H9 (cell line): Measurements from ENCODE around the gene PLD1. TPM values are rescaled to one million over a fixed set of nuclear protein-coding genes. Genes with fewer than 3 reads are reported as not detected.

Experiments used
- DNase-seq: peaks from one replicate; pipeline ENCODE4 v3.0.0-alpha.2; 2017
- H2AFZ ChIP-seq: one replicate; pipeline ENCODE4 v1.6.1; 2013; ENCODE audit warnings: mild to moderate bottlenecking, low read length, control low read depth, moderate library complexity
- H2AK5ac ChIP-seq: 2 replicates; pipeline ENCODE4 v1.6.1; 2013; ENCODE audit warnings: low read length, control low read depth, mixed read lengths; ENCODE audit not compliant: insufficient read length
- H2BK120ac ChIP-seq: one replicate; pipeline ENCODE4 v1.6.1; 2013; ENCODE audit warnings: low read depth, mild to moderate bottlenecking, low read length, control low read depth, inconsistent platforms; ENCODE audit not compliant: poor library complexity, severe bottlenecking
- H2BK12ac ChIP-seq: 2 replicates; pipeline ENCODE4 v1.6.1; 2013; ENCODE audit warnings: low read length, control low read depth, mixed read lengths, low read depth; ENCODE audit not compliant: insufficient read length
- H2BK15ac ChIP-seq: 2 replicates; pipeline ENCODE4 v1.6.1; 2013; ENCODE audit warnings: low read depth, low read length, control low read depth
- H2BK20ac ChIP-seq: one replicate; pipeline ENCODE4 v1.6.1; 2013; ENCODE audit warnings: low read depth, mild to moderate bottlenecking, low read length, control low read depth, inconsistent platforms; ENCODE audit not compliant: poor library complexity, severe bottlenecking
- H2BK5ac ChIP-seq: 2 replicates; pipeline ENCODE4 v1.6.1; 2013; ENCODE audit warnings: low read length, control low read depth, mixed read lengths; ENCODE audit not compliant: insufficient read length
- H3K14ac ChIP-seq: 2 replicates; pipeline ENCODE4 v1.6.1; 2013; ENCODE audit warnings: low read length, control low read depth; ENCODE audit not compliant: insufficient read depth
- H3K18ac ChIP-seq: 2 replicates; pipeline ENCODE4 v1.6.1; 2013; ENCODE audit warnings: low read depth, mild to moderate bottlenecking, mixed read lengths, low read length, control low read depth; ENCODE audit not compliant: insufficient read length
- H3K23ac ChIP-seq: 2 replicates; pipeline ENCODE4 v1.6.1; 2013; ENCODE audit warnings: low read length, control low read depth, mixed read lengths, low read depth; ENCODE audit not compliant: insufficient read length
- H3K23me2 ChIP-seq: 2 replicates; pipeline ENCODE4 v1.6.1; 2013; ENCODE audit warnings: low read depth, mild to moderate bottlenecking, mixed read lengths, low read length, control low read depth; ENCODE audit not compliant: insufficient read length, poor library complexity, severe bottlenecking
- H3K27ac ChIP-seq: 2 replicates; pipeline ENCODE4 v1.5.1; 2013; ENCODE audit warnings: low read length, control low read depth, mixed read lengths, low read depth; ENCODE audit not compliant: insufficient read length
- H3K27me3 ChIP-seq: 2 replicates; pipeline ENCODE4 v1.6.1; 2013; ENCODE audit warnings: low read length, control low read depth, inconsistent platforms; ENCODE audit not compliant: insufficient read depth
- H3K4ac ChIP-seq: 2 replicates; pipeline ENCODE4 v1.6.1; 2013; ENCODE audit warnings: low read depth, mild to moderate bottlenecking, control low read depth, inconsistent platforms, low read length, moderate library complexity
- H3K4me1 ChIP-seq: 2 replicates; pipeline ENCODE4 v1.6.1; 2013; ENCODE audit warnings: low read length, control low read depth, inconsistent platforms; ENCODE audit not compliant: insufficient read depth
- H3K4me2 ChIP-seq: 2 replicates; pipeline ENCODE4 v1.6.1; 2013; ENCODE audit warnings: low read length, control low read depth, mixed read lengths; ENCODE audit not compliant: insufficient read length, insufficient read depth
- H3K56ac ChIP-seq: 2 replicates; pipeline ENCODE4 v1.6.1; 2013; ENCODE audit warnings: low read depth, mild to moderate bottlenecking, mixed read lengths, low read length, control low read depth; ENCODE audit not compliant: insufficient read length
- H3K79me1 ChIP-seq: 2 replicates; pipeline ENCODE4 v1.6.1; 2013; ENCODE audit warnings: low read depth, mild to moderate bottlenecking, moderate library complexity, low read length, control low read depth, inconsistent platforms; ENCODE audit not compliant: insufficient read depth, poor library complexity, severe bottlenecking
- H3K79me2 ChIP-seq: 2 replicates; pipeline ENCODE4 v1.6.1; 2013; ENCODE audit warnings: low read length, control low read depth, inconsistent platforms; ENCODE audit not compliant: insufficient read depth
- H3K9ac ChIP-seq: 2 replicates; pipeline ENCODE4 v1.6.1; 2013; ENCODE audit warnings: low read length, control low read depth, mixed read lengths; ENCODE audit not compliant: insufficient read length; ENCODE audit errors: extremely low read depth
- H3K9me3 ChIP-seq: one replicate; pipeline ENCODE4 v1.6.1; 2013; ENCODE audit warnings: low read depth, low read length, inconsistent platforms; ENCODE audit not compliant: control insufficient read depth
- H3T11ph ChIP-seq: one replicate; pipeline ENCODE4 v1.6.1; 2013; ENCODE audit warnings: mild to moderate bottlenecking, low read length, control low read depth, inconsistent platforms
- H4K20me1 ChIP-seq: one replicate; pipeline ENCODE4 v1.6.1; 2013; ENCODE audit not compliant: control insufficient read depth, insufficient read length, insufficient read depth
- H4K5ac ChIP-seq: 2 replicates; pipeline ENCODE4 v1.6.1; 2013; ENCODE audit warnings: low read depth, mild to moderate bottlenecking, mixed read lengths, low read length, control low read depth; ENCODE audit not compliant: insufficient read length
- H4K8ac ChIP-seq: replicated peaks from 2 replicates; pipeline ENCODE4 v1.6.1; 2013; ENCODE audit warnings: low read length, control low read depth, mixed read lengths, low read depth; ENCODE audit not compliant: insufficient read length
- H4K91ac ChIP-seq: 2 replicates; pipeline ENCODE4 v1.6.1; 2013; ENCODE audit warnings: low read depth, mild to moderate bottlenecking, moderate library complexity, mixed read lengths, low read length, control low read depth; ENCODE audit not compliant: insufficient read length
- H3K27ac Mint-ChIP-seq, 3 experiments: 2 replicates in 2 of 3; 3 replicates in 1 of 3; pipeline ENCODE4 v1.8.0; 2020 to 2021; ENCODE audit warnings: mixed read lengths in 3 of 3, mild to moderate bottlenecking in 1 of 3, moderate library complexity in 1 of 3
- H3K27me3 Mint-ChIP-seq: 2 replicates; pipeline ENCODE4 v1.8.0; 2021; ENCODE audit warnings: low read depth, mild to moderate bottlenecking, moderate library complexity, mixed read lengths
- H3K36me3 Mint-ChIP-seq, 3 experiments: 2 replicates in 2 of 3; 3 replicates in 1 of 3; pipeline ENCODE4 v1.8.0; 2020 to 2021; ENCODE audit warnings: low read depth in 3 of 3, mixed read lengths in 3 of 3; ENCODE audit not compliant: insufficient read depth in 1 of 3
- H3K4me1 Mint-ChIP-seq, 2 experiments: 2 replicates each; pipeline ENCODE4 v1.8.0; 2020; ENCODE audit warnings: mixed read lengths in 2 of 2
- H3K4me3 Mint-ChIP-seq, 2 experiments: 2 replicates in 1 of 2; 3 replicates in 1 of 2; pipeline ENCODE4 v1.8.0; 2020 to 2021; ENCODE audit warnings: mild to moderate bottlenecking in 2 of 2, mixed read lengths in 2 of 2, moderate library complexity in 1 of 2
- H3K9me3 Mint-ChIP-seq, 2 experiments: 2 replicates in 1 of 2; 3 replicates in 1 of 2; pipeline ENCODE4 v1.8.0; 2020; ENCODE audit warnings: mild to moderate bottlenecking in 2 of 2, mixed read lengths in 2 of 2, moderate library complexity in 1 of 2
- total RNA-seq: library from RNA; stranded (reverse); gene quantifications from 2 replicates; pipeline ENCODE4 v1.2.1, GENCODE V29; 2021
- TF ChIP-seq, protein P1 (sequence below): fragments of 200-600 bp; sonication (generic); conservative IDR thresholded peaks from 3 replicates; pipeline ENCODE4 v1.8.0; 2021; ENCODE audit warnings: antibody characterized with exemption, mild to moderate bottlenecking

The PLD1 gene
- total RNA-seq, 1 experiment from 2014 or later: 1.8 TPM

DNA sequence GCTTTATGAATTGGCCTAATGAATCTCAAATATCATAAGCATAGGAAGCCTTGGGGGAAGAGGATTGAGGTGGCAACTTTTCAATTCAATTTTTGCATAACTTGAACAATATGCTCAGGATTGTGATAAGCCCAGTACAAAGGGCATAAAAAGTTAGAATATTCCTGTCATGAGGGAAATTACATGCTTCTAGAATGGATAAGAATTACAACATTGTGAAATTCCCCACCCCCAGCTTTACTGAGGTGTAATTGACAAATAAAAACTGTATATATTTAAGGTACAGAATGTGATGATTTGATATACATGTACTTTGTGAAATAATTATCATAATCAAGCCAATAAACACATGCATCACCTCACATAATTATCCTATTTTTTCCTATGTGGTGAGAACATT, 217.5 kb downstream of the PLD1 start:
- H3K23ac ChIP-seq: no peak overlapping the region
- Mint-ChIP-seq H3K9me3 (no peaks in the 10 kb centered on the region), H3K4me3 (no peak overlapping the region), H3K27me3 (no peaks in the 10 kb centered on the region), H3K4me1 (peaks cover 8 to 19% of the 10 kb centered on the region in 2 experiments), H3K27ac (no peak overlapping the region), H3K36me3 (no peaks in the 10 kb centered on the region)
- H4K5ac ChIP-seq: no peak overlapping the region
- no peak overlapping the region for H3K14ac ChIP-seq
- H2BK20ac ChIP-seq: no peak overlapping the region
- no peak overlapping the region for H3K4me2 ChIP-seq
- no peak overlapping the region for H2BK12ac ChIP-seq
- H3K79me2 ChIP-seq: no peaks in the 10 kb centered on the region
- H3K27me3 ChIP-seq: no peaks in the 10 kb centered on the region
- no peak overlapping the region for H2BK5ac ChIP-seq
- H3T11ph ChIP-seq: no peak overlapping the region
- H3K18ac ChIP-seq: no peak overlapping the region
- H3K27ac ChIP-seq: no peak overlapping the region
- no peak overlapping the region for H2AK5ac ChIP-seq
- H2AFZ ChIP-seq: no peak overlapping the region
- H3K9me3 ChIP-seq: no peaks in the 10 kb centered on the region
- no peaks in the 10 kb centered on the region; the same call in 1 of the 2 replicates for H3K4me1 ChIP-seq
- no peak overlapping the region for H4K91ac ChIP-seq
- TF ChIP-seq, protein P1, sequence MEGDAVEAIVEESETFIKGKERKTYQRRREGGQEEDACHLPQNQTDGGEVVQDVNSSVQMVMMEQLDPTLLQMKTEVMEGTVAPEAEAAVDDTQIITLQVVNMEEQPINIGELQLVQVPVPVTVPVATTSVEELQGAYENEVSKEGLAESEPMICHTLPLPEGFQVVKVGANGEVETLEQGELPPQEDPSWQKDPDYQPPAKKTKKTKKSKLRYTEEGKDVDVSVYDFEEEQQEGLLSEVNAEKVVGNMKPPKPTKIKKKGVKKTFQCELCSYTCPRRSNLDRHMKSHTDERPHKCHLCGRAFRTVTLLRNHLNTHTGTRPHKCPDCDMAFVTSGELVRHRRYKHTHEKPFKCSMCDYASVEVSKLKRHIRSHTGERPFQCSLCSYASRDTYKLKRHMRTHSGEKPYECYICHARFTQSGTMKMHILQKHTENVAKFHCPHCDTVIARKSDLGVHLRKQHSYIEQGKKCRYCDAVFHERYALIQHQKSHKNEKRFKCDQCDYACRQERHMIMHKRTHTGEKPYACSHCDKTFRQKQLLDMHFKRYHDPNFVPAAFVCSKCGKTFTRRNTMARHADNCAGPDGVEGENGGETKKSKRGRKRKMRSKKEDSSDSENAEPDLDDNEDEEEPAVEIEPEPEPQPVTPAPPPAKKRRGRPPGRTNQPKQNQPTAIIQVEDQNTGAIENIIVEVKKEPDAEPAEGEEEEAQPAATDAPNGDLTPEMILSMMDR: no peak
- no peaks in the 10 kb centered on the region for H3K79me1 ChIP-seq
- H3K9ac ChIP-seq: no peak overlapping the region
- no peaks in the 10 kb centered on the region for H3K23me2 ChIP-seq
- no peak overlapping the region for H2BK15ac ChIP-seq
- DNase-seq: no peak
- H3K4ac ChIP-seq: no peak overlapping the region
- H4K8ac ChIP-seq: no peak overlapping the region
- H2BK120ac ChIP-seq: no peak overlapping the region
- H3K56ac ChIP-seq: no peak overlapping the region
- no peaks in the 10 kb centered on the region for H4K20me1 ChIP-seq
